Adipose tissue (tissue), 3 donors: ENCODE results near the gene EXOC5. TPM values are rescaled to one million over a fixed set of nuclear protein-coding genes. Genes with fewer than 3 reads are reported as not detected.
"Not testable (repeated sequence)": the region's sequence is repeated elsewhere in the genome, so short reads cannot be mapped to it uniquely, and the experiment has no call there.

Experiments
- H3K27ac ChIP-seq: one replicate; pipeline ENCODE4 v1.5.1; 2013; ENCODE audit warnings: low read depth, low read length
- WGBS, 3 donors: extraction: QIAGEN DNeasy Blood & Tissue Kit; methylation state at CpG; one replicate each; pipeline ENCODE4 v1.1.7; 2013; 5-methylcytosine and 5-hydroxymethylcytosine counted together
- polyA plus RNA-seq, 3 donors: library from polyadenylated mRNA; stranded (reverse); fragments of 200-250 nt; gene quantifications; one replicate each; pipeline ENCODE4 v1.2.3, GENCODE V29; 2013
- donor health status: healthy with polysubstance abuse.
- donor health status: Bipolar disorder and iron deficiency.
- donor health status: healthy.

EXOC5 gene
- polyA plus RNA-seq, 3 donors = 6.2 to 14.7 (median 12.7) TPM

GRCh38 chr14:57262117-57262516, 6.6 kb downstream of the EXOC5 start:
- no peak overlapping the region for H3K27ac ChIP-seq

GRCh38 chr14:57261604-57262003, 7.1 kb downstream of the EXOC5 start:
- H3K27ac ChIP-seq = no peak overlapping the region

- 86 to 96% (median 92%) methylated on average over 1 of the region's 1 CpG for WGBS, 3 donors
- no peak overlapping the region for H3K27ac ChIP-seq
Observed at GRCh38 chr14:57259672-57260071, 9.0 kb downstream of the EXOC5 start.

- 89 to 97% (median 94%) methylated on average over 2 of the region's 2 CpGs for WGBS, 3 donors
- not testable (repeated sequence) for H3K27ac ChIP-seq
Observed at GRCh38 chr14:57258221-57258620, 10.5 kb downstream of the EXOC5 start.

- H3K27ac ChIP-seq = no peak overlapping the region
Observed at GRCh38 chr14:57254884-57255283, 13.8 kb downstream of the EXOC5 start.

GRCh38 chr14:57246933-57247657, 21.6 kb downstream of the EXOC5 start:
- H3K27ac ChIP-seq = no peak overlapping the region
- 63 to 78% (median 64%) methylated on average over 2 of the region's 2 CpGs for WGBS, 3 donors

GRCh38 chr14:57245941-57246340, 22.8 kb downstream of the EXOC5 start:
- no peak overlapping the region for H3K27ac ChIP-seq
- WGBS, 3 donors = 93 to 95% (median 93%) methylated on average over 2 of the region's 2 CpGs

- WGBS, 3 donors = 58 to 67% (median 63%) methylated on average over 2 of the region's 2 CpGs
- no peak overlapping the region for H3K27ac ChIP-seq
Observed at GRCh38 chr14:57244106-57244505, 24.6 kb downstream of the EXOC5 start.

- H3K27ac ChIP-seq = no peak overlapping the region
Observed at GRCh38 chr14:57243320-57243719, 25.4 kb downstream of the EXOC5 start.

GRCh38 chr14:57240115-57240514, 28.6 kb downstream of the EXOC5 start:
- 96 to 99% (median 96%) methylated on average over 7 of the region's 7 CpGs for WGBS, 3 donors

GRCh38 chr14:57232006-57232405, 36.7 kb downstream of the EXOC5 start:
- 74 to 100% (median 83%) methylated on average over 1 of the region's 1 CpG for WGBS, 3 donors
- no peak overlapping the region for H3K27ac ChIP-seq

More at GRCh38 chr14:57240115-57240514, 28.6 kb downstream of the EXOC5 start:
- not testable (repeated sequence) for H3K27ac ChIP-seq

GRCh38 chr14:57228320-57228719, 40.4 kb downstream of the EXOC5 start:
- H3K27ac ChIP-seq = not testable (repeated sequence)
- WGBS, 3 donors = 93 to 97% (median 95%) methylated on average over 2 of the region's 2 CpGs

- WGBS, 3 donors = 77 to 92% (median 86%) methylated on average over 2 of the region's 2 CpGs
- H3K27ac ChIP-seq = no peak overlapping the region
Observed at GRCh38 chr14:57227083-57227482, 41.6 kb downstream of the EXOC5 start.

- H3K27ac ChIP-seq = no peak overlapping the region
- WGBS, 3 donors = 96 to 97% (median 97%) methylated on average over 3 of the region's 3 CpGs
Observed at GRCh38 chr14:57221931-57222330, 46.8 kb downstream of the EXOC5 start.

GRCh38 chr14:57212919-57213318, 55.8 kb downstream of the EXOC5 start:
- WGBS, 3 donors = 89 to 96% (median 93%) methylated on average over 2 of the region's 2 CpGs

GRCh38 chr14:57209561-57209960, 59.1 kb downstream of the EXOC5 start:
- WGBS, 3 donors = 85 to 94% (median 93%) methylated on average over 4 of the region's 4 CpGs
- H3K27ac ChIP-seq = no peak overlapping the region

More at GRCh38 chr14:57212919-57213318, 55.8 kb downstream of the EXOC5 start:
- H3K27ac ChIP-seq = no peak overlapping the region

- no peak overlapping the region for H3K27ac ChIP-seq
- WGBS, 3 donors = 64 to 94% (median 83%) methylated on average over 5 of the region's 5 CpGs
Observed at GRCh38 chr14:57205938-57206337, 62.8 kb downstream of the EXOC5 start.

GRCh38 chr14:57202672-57203071, 66.0 kb downstream of the EXOC5 start:
- H3K27ac ChIP-seq = not testable (repeated sequence)

- no peak overlapping the region for H3K27ac ChIP-seq
- 84 to 89% (median 87%) methylated on average over 6 of the region's 6 CpGs for WGBS, 3 donors
Observed at GRCh38 chr14:57199921-57200320, 68.8 kb downstream of the EXOC5 start.

GRCh38 chr14:57189070-57189469, 79.6 kb downstream of the EXOC5 start:
- H3K27ac ChIP-seq = no peak overlapping the region
- WGBS, 3 donors = 71 to 77% (median 72%) methylated on average over 7 of the region's 7 CpGs
